Epithelial cell of prostate (primary cell): ENCODE measurements around the gene COL6A5.

Experiments
- DNase-seq: peaks from one replicate; pipeline ENCODE4 v3.0.0-alpha.2; 2011; ENCODE audit warnings: low read depth, low spot score
- H3K27ac ChIP-seq: fragments of 450-650 bp; 2 replicates; pipeline ENCODE4 v1.5.1; 2017; ENCODE audit warnings: mild to moderate bottlenecking

The COL6A5 gene

DNA sequence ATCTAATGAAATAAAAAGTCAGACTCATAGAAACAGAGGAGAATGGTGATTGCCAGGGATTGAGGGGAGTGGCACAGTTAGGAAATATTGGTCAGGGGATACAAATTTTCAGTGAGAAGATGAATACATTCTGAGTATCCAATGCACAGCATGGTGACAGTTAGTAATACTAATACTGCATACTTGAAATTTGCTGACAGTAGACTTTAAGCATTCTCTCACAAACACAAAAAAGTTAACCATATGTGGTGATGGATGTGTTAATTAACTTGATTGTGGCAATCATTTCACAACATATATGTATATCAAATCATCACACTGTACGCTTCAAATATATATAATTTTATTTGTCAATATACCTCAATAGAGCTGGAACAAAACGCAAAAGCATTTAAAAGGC lies 162.3 kb downstream of the COL6A5 start:
- no peak overlapping the region for H3K27ac ChIP-seq
- DNase-seq: no peak

DNA sequence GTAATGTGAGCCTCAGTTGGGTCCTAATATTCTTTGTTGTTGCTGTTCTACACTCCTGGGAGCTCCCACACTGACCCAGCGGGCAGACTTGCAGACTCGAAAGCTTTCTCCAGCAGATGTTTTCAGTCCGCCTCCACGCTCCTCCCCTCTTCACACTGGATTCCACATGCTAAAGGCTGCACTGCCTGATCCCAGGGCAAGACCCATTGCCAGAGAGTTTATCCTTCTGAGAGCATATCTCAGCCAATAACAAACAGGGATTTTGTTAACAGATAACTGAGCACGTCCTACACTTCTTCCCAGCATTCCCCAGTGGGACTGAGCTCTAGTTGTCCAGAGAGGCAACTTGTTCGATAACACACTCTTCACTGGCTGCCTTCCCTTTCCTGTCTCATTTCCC lies 163.5 kb downstream of the COL6A5 start:
- no peak for DNase-seq
- no peak overlapping the region for H3K27ac ChIP-seq

DNA sequence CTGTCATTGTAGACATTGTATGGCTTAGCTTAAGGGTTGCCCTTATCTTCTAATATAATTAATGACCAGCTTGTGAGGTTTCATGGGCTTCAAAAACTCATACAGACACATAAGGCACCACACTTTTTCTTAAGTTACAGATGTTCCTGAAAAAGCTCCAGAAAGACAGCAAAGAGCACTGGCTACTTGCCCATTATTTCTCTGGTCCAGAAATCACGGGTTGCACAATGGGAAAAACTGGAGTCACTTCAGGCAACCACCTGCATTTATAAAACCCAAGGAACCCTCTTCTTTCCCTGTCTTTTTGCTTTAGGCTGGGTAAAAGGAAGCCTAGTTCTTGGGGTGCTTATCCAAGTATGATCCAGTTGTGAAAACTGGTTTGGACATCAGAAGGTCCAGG lies 169.2 kb downstream of the COL6A5 start:
- DNase-seq: no peak
- no peak overlapping the region for H3K27ac ChIP-seq

DNA sequence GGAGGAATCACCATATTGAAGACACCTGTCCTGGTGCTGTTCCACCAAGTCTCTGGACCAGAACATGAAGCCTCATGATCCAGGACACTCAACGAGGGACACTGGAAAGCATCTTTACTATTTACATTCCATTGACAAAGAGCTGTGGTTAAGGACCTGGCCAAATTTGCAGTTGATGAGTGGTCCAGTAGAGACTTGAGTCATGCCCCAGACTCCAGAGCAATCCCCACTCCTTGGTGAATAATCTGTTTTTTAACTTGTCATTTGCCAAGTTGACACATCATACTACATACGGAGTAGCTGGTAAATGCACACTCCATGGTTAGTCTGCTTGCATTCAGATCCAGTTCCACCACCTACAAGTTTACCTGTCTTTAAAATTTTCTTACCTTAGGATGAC lies 170.3 kb downstream of the COL6A5 start:
- DNase-seq: no peak

DNA sequence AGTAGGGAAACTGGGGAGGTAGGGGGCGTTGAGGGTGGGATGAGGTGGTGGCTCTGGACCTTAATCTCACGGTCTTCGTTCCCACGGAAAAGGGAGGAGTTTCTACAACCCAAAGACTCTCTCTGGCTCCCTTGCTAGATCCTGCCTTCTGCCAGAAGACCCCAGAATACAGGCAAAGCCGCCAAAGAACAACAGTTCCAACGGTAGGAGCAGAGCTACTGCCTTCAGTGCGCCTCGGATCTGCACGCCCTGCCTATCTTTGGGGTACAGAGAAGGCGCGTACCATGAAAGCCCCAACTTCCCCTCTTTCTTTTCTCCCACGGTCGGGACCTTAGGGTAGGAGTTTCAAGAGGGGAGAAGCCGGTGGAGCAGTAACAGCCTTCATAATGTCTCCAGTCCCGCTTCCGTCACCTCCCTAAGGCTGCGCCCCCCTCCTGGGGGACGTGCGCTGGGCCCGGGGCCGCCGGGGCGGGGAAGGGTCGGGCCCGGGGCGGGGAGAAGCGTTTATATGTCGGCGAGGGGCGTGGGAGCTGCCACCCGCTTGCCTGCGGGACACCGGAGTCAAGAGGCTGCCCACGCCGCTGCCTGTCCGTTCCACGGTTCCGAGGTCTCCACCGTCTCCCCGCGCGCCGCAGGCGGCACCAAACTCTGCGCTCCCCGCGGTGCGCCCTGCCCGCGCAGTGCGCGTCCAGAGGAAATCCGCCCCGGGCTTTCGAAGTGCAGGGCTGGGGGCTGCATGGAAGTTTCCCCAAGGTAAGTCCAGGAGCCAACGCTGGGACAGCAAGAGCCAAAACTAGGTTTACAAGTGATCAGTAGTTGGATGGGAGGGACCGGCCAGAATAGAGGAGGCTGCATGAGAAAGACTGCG lies 171.4 kb downstream of the COL6A5 start, which contains the start of gene COL6A6:
TSS of gene COL6A6 (plus strand) at position 533 of the 868 bp plus-strand sequence. CDS start 43,188 bp downstream, outside the sequence.
- DNase-seq: no peak

More for the DNA sequence above, 170.3 kb downstream of the COL6A5 start:
- H3K27ac ChIP-seq: no peak overlapping the region

DNA sequence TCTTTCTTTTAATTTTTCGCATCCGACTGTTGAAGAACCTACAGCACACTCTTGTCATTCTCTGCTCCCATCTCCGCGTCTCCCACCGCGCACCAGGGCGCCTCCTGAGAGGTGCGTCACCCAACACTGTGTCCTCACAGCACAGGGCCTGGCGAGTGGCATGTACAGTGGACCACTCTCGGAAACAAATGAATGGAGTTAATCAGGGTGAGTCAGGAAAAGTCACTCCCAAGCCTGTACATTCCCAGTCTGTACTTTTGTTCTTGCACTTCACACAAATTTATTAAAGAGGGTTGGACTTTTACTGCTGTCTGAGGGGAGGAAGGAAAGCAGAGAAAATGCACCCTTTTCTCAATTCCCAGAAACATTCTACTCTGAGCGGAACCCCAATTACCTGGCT lies 172.1 kb downstream of the COL6A5 start:
- H3K27ac ChIP-seq: no peak overlapping the region
- no peak for DNase-seq

More for the DNA sequence above, 171.4 kb downstream of the COL6A5 start, which contains the start of gene COL6A6:
- no peak within 1 kb of the TSS for H3K27ac ChIP-seq

DNA sequence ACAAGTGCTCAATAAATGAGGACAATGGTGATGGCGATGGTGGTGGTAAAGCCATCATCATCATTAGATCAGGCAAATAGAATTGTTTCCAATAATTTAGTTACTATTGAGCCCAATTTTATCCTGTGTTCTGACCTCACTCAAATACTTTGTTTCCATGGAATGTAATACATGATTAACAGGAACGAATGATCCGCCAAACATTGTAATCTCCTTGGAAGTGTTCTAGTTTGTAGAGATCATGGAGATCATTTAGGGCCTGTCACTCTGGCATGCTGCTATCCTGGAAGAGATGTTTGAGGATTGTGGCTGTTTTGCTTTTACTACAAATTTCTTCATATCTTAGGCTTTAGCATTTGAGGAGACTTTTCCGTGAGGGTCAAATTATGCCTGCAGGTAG lies 174.3 kb downstream of the COL6A5 start:
- H3K27ac ChIP-seq: no peak overlapping the region
- DNase-seq: no peak

DNA sequence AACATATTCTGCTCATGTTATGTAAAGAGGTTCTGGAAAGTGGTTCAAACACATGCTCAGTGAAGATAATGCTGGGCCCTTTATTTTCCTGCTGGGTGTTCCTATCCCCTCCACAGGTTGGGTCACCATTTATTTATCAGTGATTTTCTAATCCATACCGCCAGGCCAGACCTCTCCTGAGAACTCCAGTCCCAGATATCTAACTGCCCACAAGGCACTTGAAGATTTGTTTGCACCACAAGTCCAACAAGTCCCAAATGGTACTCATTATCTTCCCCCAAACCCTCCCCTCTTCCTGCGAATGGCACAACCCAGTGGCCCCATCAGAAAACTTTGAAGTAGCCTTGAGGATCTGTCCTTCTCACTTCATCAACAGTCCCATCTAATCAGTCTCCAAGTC lies 176.9 kb downstream of the COL6A5 start:
- no peak for DNase-seq
- H3K27ac ChIP-seq: no peak overlapping the region

DNA sequence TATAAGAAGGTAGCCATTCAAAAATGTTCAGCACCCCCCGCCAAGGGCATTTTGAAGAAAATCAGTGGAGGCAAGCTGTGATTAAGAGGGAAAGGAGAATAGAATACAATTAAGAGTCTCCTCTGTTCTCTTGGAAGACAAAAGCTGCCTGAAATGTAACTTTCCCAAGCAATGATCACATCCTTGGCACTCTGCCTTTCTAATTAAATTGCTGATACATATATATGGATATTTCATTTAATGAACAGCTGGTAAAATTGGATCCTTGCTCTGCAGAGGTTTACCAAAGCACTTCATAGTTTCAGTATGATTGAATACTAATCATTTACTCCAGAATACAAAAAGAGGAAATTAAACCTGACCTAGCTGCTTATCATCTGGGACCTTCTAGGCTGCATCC lies 182.0 kb downstream of the COL6A5 start:
- DNase-seq: no peak
- no peak overlapping the region for H3K27ac ChIP-seq

DNA sequence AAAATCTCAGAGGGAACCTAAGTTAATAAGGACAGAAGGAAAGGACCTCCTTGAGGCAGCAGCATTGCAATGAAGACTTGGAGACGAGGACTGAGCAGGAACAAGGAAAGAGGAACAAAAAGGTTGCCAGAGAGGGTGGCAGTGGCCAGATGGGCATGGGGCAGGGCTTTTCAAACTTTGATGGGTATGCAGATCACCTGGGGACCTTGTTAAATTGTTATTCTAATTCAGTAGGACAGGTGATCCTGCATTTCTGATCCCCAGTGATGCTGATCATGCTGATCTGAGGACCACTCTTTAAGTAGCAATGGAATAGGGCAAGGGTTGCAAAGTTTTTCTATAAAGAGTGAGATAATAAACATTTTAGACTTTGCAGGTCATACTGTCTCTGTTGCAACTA lies 182.6 kb downstream of the COL6A5 start:
- DNase-seq: no peak
- no peak overlapping the region for H3K27ac ChIP-seq

DNA sequence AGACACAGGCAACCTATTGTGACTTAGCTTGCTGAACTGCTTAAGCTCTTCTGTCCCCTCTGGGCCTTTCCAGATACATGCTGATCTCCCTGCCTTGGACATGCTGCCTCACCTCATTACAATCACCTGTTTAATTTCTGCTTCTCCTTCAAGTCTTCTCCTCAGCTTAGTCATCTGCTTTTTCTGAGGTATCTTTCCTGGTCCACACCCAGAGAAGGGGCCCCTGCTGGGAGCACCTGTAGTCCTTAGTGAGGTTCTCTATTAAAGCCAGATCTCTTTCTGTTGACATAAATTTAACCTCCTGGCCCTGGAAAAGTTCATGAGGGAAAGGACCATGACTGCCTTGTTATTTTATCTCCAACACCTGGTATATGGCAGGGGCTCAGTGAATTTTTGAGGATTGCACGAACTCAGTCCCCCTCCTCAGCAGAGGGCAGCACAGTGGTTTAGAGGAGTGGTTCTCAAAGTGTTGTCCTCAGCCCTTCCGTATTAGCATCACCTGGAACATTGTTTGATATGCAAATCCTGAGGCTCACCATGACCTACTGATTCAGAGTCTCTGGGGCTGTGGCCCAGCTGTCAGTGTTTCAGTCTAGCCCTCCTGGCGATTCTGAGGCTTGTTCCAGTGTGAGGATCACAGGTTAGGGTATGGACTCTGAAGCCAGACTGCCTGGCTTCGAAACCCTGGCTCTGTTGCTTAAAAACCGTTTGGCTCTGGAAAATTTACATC lies 184.2 kb downstream of the COL6A5 start:
- no peak overlapping the region for H3K27ac ChIP-seq
- DNase-seq: no peak

DNA sequence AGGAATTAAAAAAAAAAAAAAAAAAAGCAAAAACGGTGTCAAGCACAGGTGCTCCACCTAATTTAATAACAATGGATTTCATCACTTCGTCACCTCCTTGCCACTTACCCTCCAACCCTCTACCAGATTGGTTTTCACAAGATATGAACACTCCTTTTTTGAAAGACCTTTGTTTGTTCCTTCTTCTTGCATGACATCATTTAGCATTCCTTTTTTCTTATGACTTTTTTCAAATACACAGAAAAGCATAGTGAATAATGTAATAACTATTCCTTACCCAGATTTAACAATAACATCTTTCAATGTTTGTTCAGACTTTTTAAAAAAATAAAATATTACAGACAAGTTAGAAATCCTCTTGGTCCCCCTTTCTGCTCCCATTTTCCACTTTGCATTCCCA lies 187.8 kb downstream of the COL6A5 start:
- H3K27ac ChIP-seq: no peak overlapping the region
- DNase-seq: no peak
